Measurements from ENCODE around the gene UPK3BL1. TPM values are rescaled to one million over a fixed set of nuclear protein-coding genes. Genes with fewer than 3 reads are reported as not detected.
"Not testable (repeated sequence)": the region's sequence is repeated elsewhere in the genome, so short reads cannot be mapped to it uniquely, and the experiment has no call there.

Gene UPK3BL1
- total and polyA plus RNA-seq, 4 experiments from 2014 or later: 20.1 to 46.3 (median 35.1) TPM

- H3K9me3 ChIP-seq (ENCODE audit: control insufficient read depth in 1 of 2, low read length in 2 of 2); CTCF ChIA-PET (ENCODE audit: partially characterized antibody); H3K27me3 Mint-ChIP-seq; H3K27me3 ChIP-seq (ENCODE audit: insufficient read depth, low read length); intact Hi-C loops (cut with micrococcal nuclease); H3K27ac Mint-ChIP-seq; H3K4me1 Mint-ChIP-seq; POLR2A ChIA-PET (ENCODE audit: partially characterized antibody); H3K4me1 ChIP-seq (ENCODE audit: insufficient read depth, low read length); H3K4me3 Mint-ChIP-seq; H3K36me3 Mint-ChIP-seq; DNase-seq; H3K9me3 Mint-ChIP-seq; H3K4me3 ChIP-seq (ENCODE audit: low read length in 2 of 2); H3K27ac ChIP-seq (ENCODE audit: low read depth, low read length); H3K36me3 ChIP-seq (ENCODE audit: insufficient read depth, low read length): not testable (repeated sequence)
Observed at GRCh38 chr7:102673447-102674067, 31.0 kb upstream of the UPK3BL1 start.

GRCh38 chr7:102671956-102672307 is 29.3 kb upstream of the UPK3BL1 start:
- H3K36me3 ChIP-seq (ENCODE audit: insufficient read depth, low read length); H3K4me1 ChIP-seq (ENCODE audit: insufficient read depth, low read length); DNase-seq; H3K27ac ChIP-seq (ENCODE audit: low read depth, low read length); H3K4me1 Mint-ChIP-seq; H3K9me3 ChIP-seq (ENCODE audit: control insufficient read depth in 1 of 2, low read length in 2 of 2); H3K36me3 Mint-ChIP-seq; H3K9me3 Mint-ChIP-seq; H3K4me3 Mint-ChIP-seq; H3K27me3 ChIP-seq (ENCODE audit: insufficient read depth, low read length); H3K27ac Mint-ChIP-seq; H3K4me3 ChIP-seq (ENCODE audit: low read length in 2 of 2); intact Hi-C loops (cut with micrococcal nuclease); H3K27me3 Mint-ChIP-seq; POLR2A ChIA-PET (ENCODE audit: partially characterized antibody): not testable (repeated sequence)
- CTCF ChIA-PET (ENCODE audit: partially characterized antibody): interaction anchor here (0.6 kb wide), 1 partner anchor 688 kb away, joined by 3 read pairs; no protein-coding TSS in a partner anchor

GRCh38 chr7:102671166-102671955 is 28.8 kb upstream of the UPK3BL1 start, which contains the start of gene POLR2J2:
Gene POLR2J2 (minus strand): TSS chr7:102671663. CDS start chr7:102671601, 62 bp downstream.
- H3K4me3 ChIP-seq (ENCODE audit: low read length in 2 of 2); H3K27me3 Mint-ChIP-seq; H3K9me3 Mint-ChIP-seq; H3K27me3 ChIP-seq (ENCODE audit: insufficient read depth, low read length); H3K9me3 ChIP-seq (ENCODE audit: control insufficient read depth in 1 of 2, low read length in 2 of 2); H3K36me3 ChIP-seq (ENCODE audit: insufficient read depth, low read length); intact Hi-C loops (cut with micrococcal nuclease); H3K36me3 Mint-ChIP-seq; H3K4me1 ChIP-seq (ENCODE audit: insufficient read depth, low read length); H3K4me1 Mint-ChIP-seq; POLR2A ChIA-PET (ENCODE audit: partially characterized antibody): not testable (repeated sequence)
- DNase-seq: peak in 4 of 5 donors; percentile 34 to 84 (median 82)
- CTCF ChIA-PET (ENCODE audit: partially characterized antibody): interaction anchor here (0.6 kb wide), 1 partner anchor 688 kb away, joined by 3 read pairs; no protein-coding TSS in a partner anchor
- H3K27ac ChIP-seq (ENCODE audit: low read depth, low read length): peak within 1 kb of the TSS; percentile 38
- H3K4me3 Mint-ChIP-seq: peak within 1 kb of the TSS in 4 of 8 donors; percentile 79 to 83 (median 81)
- H3K27ac Mint-ChIP-seq: peak within 1 kb of the TSS in 4 of 7 donors; percentile 72 to 87 (median 81)

- H3K4me1 ChIP-seq (ENCODE audit: insufficient read depth, low read length); H3K36me3 Mint-ChIP-seq; H3K27ac ChIP-seq (ENCODE audit: low read depth, low read length); H3K27me3 ChIP-seq (ENCODE audit: insufficient read depth, low read length); POLR2A ChIA-PET (ENCODE audit: partially characterized antibody); H3K27ac Mint-ChIP-seq; DNase-seq; CTCF ChIA-PET (ENCODE audit: partially characterized antibody); H3K9me3 ChIP-seq (ENCODE audit: control insufficient read depth in 1 of 2, low read length in 2 of 2); H3K4me3 Mint-ChIP-seq; H3K4me1 Mint-ChIP-seq; H3K4me3 ChIP-seq (ENCODE audit: low read length in 2 of 2); H3K9me3 Mint-ChIP-seq; H3K36me3 ChIP-seq (ENCODE audit: insufficient read depth, low read length); intact Hi-C loops (cut with micrococcal nuclease); H3K27me3 Mint-ChIP-seq: not testable (repeated sequence)
Observed at GRCh38 chr7:102667523-102667922, 24.9 kb upstream of the UPK3BL1 start.

- H3K27me3 ChIP-seq (ENCODE audit: insufficient read depth, low read length); POLR2A ChIA-PET (ENCODE audit: partially characterized antibody); H3K4me1 ChIP-seq (ENCODE audit: insufficient read depth, low read length); H3K9me3 Mint-ChIP-seq; H3K4me1 Mint-ChIP-seq; CTCF ChIA-PET (ENCODE audit: partially characterized antibody); DNase-seq; H3K36me3 Mint-ChIP-seq; H3K4me3 ChIP-seq (ENCODE audit: low read length in 2 of 2); intact Hi-C loops (cut with micrococcal nuclease); H3K9me3 ChIP-seq (ENCODE audit: control insufficient read depth in 1 of 2, low read length in 2 of 2); H3K27ac ChIP-seq (ENCODE audit: low read depth, low read length); H3K4me3 Mint-ChIP-seq; H3K27ac Mint-ChIP-seq; H3K36me3 ChIP-seq (ENCODE audit: insufficient read depth, low read length); H3K27me3 Mint-ChIP-seq: not testable (repeated sequence)
Observed at GRCh38 chr7:102666850-102667249, 24.3 kb upstream of the UPK3BL1 start.

GRCh38 chr7:102664765-102665164 is 22.2 kb upstream of the UPK3BL1 start:
- H3K9me3 Mint-ChIP-seq; H3K36me3 ChIP-seq (ENCODE audit: insufficient read depth, low read length); H3K9me3 ChIP-seq (ENCODE audit: control insufficient read depth in 1 of 2, low read length in 2 of 2); H3K27me3 Mint-ChIP-seq; CTCF ChIA-PET (ENCODE audit: partially characterized antibody); H3K4me3 ChIP-seq (ENCODE audit: low read length in 2 of 2); H3K4me1 Mint-ChIP-seq; POLR2A ChIA-PET (ENCODE audit: partially characterized antibody); H3K27ac Mint-ChIP-seq; intact Hi-C loops (cut with micrococcal nuclease); H3K36me3 Mint-ChIP-seq; H3K4me1 ChIP-seq (ENCODE audit: insufficient read depth, low read length); H3K27ac ChIP-seq (ENCODE audit: low read depth, low read length); H3K4me3 Mint-ChIP-seq; H3K27me3 ChIP-seq (ENCODE audit: insufficient read depth, low read length); DNase-seq: not testable (repeated sequence)

GRCh38 chr7:102649924-102650323 is 7.3 kb upstream of the UPK3BL1 start, which contains the start of gene SPDYE2B:
Gene SPDYE2B (plus strand): TSS chr7:102650319. CDS start chr7:102652349, 2,030 bp downstream.
- H3K27me3 Mint-ChIP-seq; H3K4me3 Mint-ChIP-seq; H3K4me1 ChIP-seq (ENCODE audit: insufficient read depth, low read length); H3K4me3 ChIP-seq (ENCODE audit: low read length in 2 of 2); H3K27ac ChIP-seq (ENCODE audit: low read depth, low read length); H3K4me1 Mint-ChIP-seq; DNase-seq; CTCF ChIA-PET (ENCODE audit: partially characterized antibody); H3K9me3 ChIP-seq (ENCODE audit: control insufficient read depth in 1 of 2, low read length in 2 of 2); intact Hi-C loops (cut with micrococcal nuclease); H3K36me3 ChIP-seq (ENCODE audit: insufficient read depth, low read length); POLR2A ChIA-PET (ENCODE audit: partially characterized antibody); H3K36me3 Mint-ChIP-seq; H3K27me3 ChIP-seq (ENCODE audit: insufficient read depth, low read length); H3K27ac Mint-ChIP-seq; H3K9me3 Mint-ChIP-seq: not testable (repeated sequence)
